ENCODE data around the gene SBNO2. TPM values are rescaled to one million over a fixed set of nuclear protein-coding genes. Genes with fewer than 3 reads are reported as not detected.

SBNO2 gene
- total RNA-seq, 4 donors from 2014 or later = 22.8 to 69.0 (median 25.5) TPM

DNA sequence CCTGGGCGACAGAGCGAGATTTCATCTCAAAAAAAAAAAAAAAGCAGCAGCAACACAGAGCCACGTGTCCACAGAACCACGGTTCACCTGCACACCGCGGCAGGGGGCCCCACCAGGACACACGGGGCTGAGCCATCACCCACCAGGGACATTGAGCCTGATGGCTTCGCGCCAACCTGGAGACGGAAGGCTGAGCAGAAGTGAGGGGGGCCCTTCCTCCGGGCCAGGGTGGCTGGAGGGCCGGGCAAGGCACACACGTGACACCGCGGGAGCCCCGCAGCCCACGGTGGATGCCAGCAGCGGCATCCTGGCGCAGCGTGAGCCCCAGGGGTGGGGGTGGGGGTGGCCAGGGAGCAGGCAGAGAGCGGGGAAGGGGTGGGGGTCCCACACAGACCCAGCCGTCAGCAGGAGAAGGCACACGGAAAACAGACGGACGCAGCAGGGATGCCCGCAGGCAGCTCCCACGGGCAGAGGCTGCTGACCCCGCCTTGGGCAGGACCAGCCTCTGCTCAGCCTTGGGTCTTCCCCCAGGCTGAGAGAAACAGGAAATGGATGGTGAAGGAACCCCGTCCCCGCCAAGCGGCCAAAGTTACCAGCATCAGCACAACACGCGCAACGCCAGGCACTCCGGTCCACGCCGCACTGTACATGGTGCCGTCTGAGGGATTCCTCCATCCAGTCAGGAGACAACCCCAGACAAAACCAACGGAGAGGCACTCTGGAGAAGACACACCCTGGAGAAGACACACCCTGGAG lies 33.6 kb downstream of the SBNO2 start:
- Histone ChIP-seq H3K9me3 (no peaks in the 10 kb centered on the region), H3K36me3 (peaks cover 7 to 10% of the 10 kb centered on the region in 2 donors), H3K27me3 (no peaks in the 10 kb centered on the region), H3K4me3 (replicated peaks in 1 of 3) (no peak overlapping the region), H3K4me1 (peaks cover 10 to 15% of the 10 kb centered on the region in 2 donors), H3K27ac (no peak overlapping the region)
- TF ChIP-seq POLR2A (IDR thresholded peaks at IDR 0.05) (no peak), CTCF (IDR thresholded peaks at IDR 0.05) (no peak)
- intact Hi-C loops (cut with DNase I) = no loop called here
- DNase-seq = no peak
- 91 to 95% methylated on average over 27 of the region's 39 CpGs for whole genome bisulfite sequencing, 2 donors

GRCh38 chr19:1139126-1139525 lies 34.9 kb downstream of the SBNO2 start:
- no peak for DNase-seq
- no peak for TF ChIP-seq CTCF (IDR thresholded peaks at IDR 0.05)
- no peak for TF ChIP-seq POLR2A (IDR thresholded peaks at IDR 0.05)
- intact Hi-C loops (cut with DNase I) = no loop called here
- Histone ChIP-seq H3K27ac (no peak overlapping the region), H3K36me3 (peaks cover 7 to 10% of the 10 kb centered on the region in 2 donors), H3K9me3 (no peaks in the 10 kb centered on the region), H3K4me3 (replicated peaks in 1 of 3) (no peak overlapping the region), H3K4me1 (peaks cover 14 to 28% of the 10 kb centered on the region in 2 donors), H3K27me3 (no peaks in the 10 kb centered on the region)
- 97% methylated on average over 13 to 15 of the region's 15 CpGs for WGBS, 2 donors

DNA sequence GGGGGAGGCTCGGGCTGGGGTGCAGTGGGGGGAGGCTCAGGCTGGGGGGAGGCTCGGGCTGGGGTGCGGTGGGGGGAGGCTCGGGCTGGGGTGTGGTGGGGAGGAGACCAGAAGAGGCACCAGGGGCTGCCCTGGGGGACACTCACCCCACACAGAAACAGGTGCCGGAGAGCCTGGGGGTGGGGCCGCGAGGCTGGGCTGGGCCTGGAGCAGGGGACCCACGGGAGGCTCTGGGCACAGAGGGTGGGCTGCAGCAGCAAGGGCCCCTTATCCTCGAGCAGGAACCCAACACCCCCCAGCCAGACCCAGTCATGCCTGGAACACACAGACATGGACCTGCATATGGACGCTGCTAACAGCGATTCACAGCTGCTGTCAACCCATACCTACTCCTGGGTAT lies 35.9 kb downstream of the SBNO2 start:
- no peak overlapping the region for H3K27ac ChIP-seq
- intact Hi-C loops (cut with DNase I) = no loop called here
- H3K4me3 ChIP-seq (replicated peaks in 1 of 3) = no peak overlapping the region
- peaks cover 2 to 4% of the 10 kb centered on the region in 2 donors for H3K36me3 ChIP-seq
- no peaks in the 10 kb centered on the region for H3K9me3 ChIP-seq
- no peak for TF ChIP-seq CTCF (IDR thresholded peaks at IDR 0.05)
- no peak for TF ChIP-seq POLR2A (IDR thresholded peaks at IDR 0.05)
- no peaks in the 10 kb centered on the region for H3K27me3 ChIP-seq
- WGBS, 2 donors = 89 to 100% methylated on average over 2 to 9 of the region's 11 CpGs
- H3K4me1 ChIP-seq = peaks cover 14 to 38% of the 10 kb centered on the region in 2 donors
- DNase-seq = no peak

GRCh38 chr19:1136621-1137317 lies 37.3 kb downstream of the SBNO2 start:
- 80 to 87% methylated on average over 13 to 16 of the region's 25 CpGs for WGBS, 2 donors
- H3K36me3 ChIP-seq = no peaks in the 10 kb centered on the region
- peak overlapping the region in 2 of 3 donors; percentile 67 to 68 for H3K27ac ChIP-seq
- intact Hi-C loops (cut with DNase I) = no loop called here
- no peaks in the 10 kb centered on the region for H3K9me3 ChIP-seq
- DNase-seq = no peak
- peaks cover 14 to 48% of the 10 kb centered on the region in 2 donors for H3K4me1 ChIP-seq
- TF ChIP-seq POLR2A (IDR thresholded peaks at IDR 0.05) = no peak
- no peak for TF ChIP-seq CTCF (IDR thresholded peaks at IDR 0.05)
- no peaks in the 10 kb centered on the region for H3K27me3 ChIP-seq
- no peak overlapping the region for H3K4me3 ChIP-seq (replicated peaks in 1 of 3)

DNA sequence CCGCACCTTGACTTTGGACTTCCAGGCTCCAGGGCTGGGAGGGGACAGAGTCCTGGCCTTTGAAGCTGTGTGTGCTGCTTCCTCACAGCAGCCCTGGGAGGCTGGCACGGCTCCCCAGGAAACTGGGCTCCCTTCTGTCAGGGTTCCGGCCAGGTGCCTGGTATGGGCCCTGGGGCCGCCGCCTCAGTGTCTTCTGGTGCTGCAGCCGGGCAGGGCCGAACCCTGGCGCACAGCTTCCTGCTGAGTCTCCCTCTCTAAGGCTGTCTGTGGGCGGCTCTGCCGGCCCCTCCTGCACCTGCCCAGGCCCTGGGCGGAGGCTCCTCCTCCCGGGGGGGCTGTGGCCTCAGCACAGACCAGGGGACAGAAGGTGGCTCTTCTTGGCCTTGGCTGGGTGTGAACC lies 37.9 kb downstream of the SBNO2 start:
- peak in 1 of 2 donors; percentile 23 for DNase-seq
- no peaks in the 10 kb centered on the region for H3K9me3 ChIP-seq
- peak overlapping the region; percentile 51 to 68 (median 67) for H3K27ac ChIP-seq
- intact Hi-C loops (cut with DNase I) = no loop called here
- WGBS, 2 donors = 61 to 76% methylated on average over 6 to 9 of the region's 12 CpGs
- no peaks in the 10 kb centered on the region for H3K36me3 ChIP-seq
- peaks cover 15 to 48% of the 10 kb centered on the region in 2 donors for H3K4me1 ChIP-seq
- TF ChIP-seq POLR2A (IDR thresholded peaks at IDR 0.05) (no peak), CTCF (IDR thresholded peaks at IDR 0.05) (no peak)
- no peaks in the 10 kb centered on the region for H3K27me3 ChIP-seq
- H3K4me3 ChIP-seq (replicated peaks in 1 of 3) = no peak overlapping the region
